ENCODE results near the gene RCBTB2. TPM values are rescaled to one million over a fixed set of nuclear protein-coding genes. Genes with fewer than 3 reads are reported as not detected.
A peak's percentile ranks its signal among the peaks of the same experiment; 100 is the strongest.

Gene RCBTB2
- total RNA-seq, 4 donors from 2014 or later: 29.1 to 49.6 (median 34.9) TPM

DNA sequence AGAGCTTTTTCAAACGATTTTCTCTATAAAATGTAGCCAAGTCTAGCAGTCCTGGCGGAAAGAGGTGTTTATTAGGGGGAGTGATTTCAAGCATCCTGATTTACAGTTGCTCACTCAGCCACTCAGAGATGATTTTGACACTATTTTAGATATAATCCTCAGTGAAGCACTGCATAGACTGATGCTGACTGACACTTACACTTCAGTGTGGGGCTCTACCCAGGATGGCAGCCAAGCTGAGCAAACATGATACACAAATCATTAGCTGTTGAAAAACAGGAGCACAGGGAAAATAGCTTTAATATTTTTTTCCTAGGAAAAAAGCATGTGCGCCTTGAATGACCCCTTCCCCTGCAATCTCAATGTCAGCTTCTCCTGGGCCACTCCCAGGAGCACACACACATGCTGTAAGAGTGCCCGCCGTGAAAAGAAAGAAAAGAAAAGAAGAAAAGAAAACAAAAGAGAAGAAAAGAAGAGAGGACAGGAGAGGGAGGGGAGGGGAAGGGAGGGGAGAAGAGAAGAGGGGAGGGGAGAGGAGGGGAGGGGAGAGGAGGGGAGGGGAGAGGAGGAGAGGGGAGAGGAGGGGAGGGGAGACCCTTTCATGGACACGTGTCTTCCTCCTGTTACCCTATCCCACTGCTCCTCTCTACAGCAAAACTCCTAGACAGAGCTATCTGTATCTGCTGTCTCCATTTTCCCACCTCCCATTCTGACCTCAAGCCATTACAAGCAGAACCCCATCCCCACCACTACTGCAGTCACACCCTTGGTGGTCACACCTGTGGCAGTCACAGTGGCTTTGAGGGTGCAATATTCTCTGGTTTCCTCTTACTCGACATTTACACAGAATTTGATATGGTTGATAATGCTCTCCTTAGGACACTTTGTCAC is 36.4 kb downstream of the RCBTB2 start:
- Histone ChIP-seq H3K27me3 (no peaks in the 10 kb centered on the region), H3K27ac (no peak overlapping the region), H3K4me3 (replicated peaks in 1 of 3) (no peak overlapping the region), H3K36me3 (no peaks in the 10 kb centered on the region), H3K9me3 (no peaks in the 10 kb centered on the region), H3K4me1 (no peaks in the 10 kb centered on the region)
- 82 to 88% methylated on average over 7 of the region's 7 CpGs for WGBS, 2 donors
- intact Hi-C loops (cut with DNase I): no loop called here
- DNase-seq: no peak
- TF ChIP-seq, protein P1, sequence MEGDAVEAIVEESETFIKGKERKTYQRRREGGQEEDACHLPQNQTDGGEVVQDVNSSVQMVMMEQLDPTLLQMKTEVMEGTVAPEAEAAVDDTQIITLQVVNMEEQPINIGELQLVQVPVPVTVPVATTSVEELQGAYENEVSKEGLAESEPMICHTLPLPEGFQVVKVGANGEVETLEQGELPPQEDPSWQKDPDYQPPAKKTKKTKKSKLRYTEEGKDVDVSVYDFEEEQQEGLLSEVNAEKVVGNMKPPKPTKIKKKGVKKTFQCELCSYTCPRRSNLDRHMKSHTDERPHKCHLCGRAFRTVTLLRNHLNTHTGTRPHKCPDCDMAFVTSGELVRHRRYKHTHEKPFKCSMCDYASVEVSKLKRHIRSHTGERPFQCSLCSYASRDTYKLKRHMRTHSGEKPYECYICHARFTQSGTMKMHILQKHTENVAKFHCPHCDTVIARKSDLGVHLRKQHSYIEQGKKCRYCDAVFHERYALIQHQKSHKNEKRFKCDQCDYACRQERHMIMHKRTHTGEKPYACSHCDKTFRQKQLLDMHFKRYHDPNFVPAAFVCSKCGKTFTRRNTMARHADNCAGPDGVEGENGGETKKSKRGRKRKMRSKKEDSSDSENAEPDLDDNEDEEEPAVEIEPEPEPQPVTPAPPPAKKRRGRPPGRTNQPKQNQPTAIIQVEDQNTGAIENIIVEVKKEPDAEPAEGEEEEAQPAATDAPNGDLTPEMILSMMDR (IDR thresholded peaks at IDR 0.05): no peak
- no peak for TF ChIP-seq POLR2A (IDR thresholded peaks at IDR 0.05)

DNA sequence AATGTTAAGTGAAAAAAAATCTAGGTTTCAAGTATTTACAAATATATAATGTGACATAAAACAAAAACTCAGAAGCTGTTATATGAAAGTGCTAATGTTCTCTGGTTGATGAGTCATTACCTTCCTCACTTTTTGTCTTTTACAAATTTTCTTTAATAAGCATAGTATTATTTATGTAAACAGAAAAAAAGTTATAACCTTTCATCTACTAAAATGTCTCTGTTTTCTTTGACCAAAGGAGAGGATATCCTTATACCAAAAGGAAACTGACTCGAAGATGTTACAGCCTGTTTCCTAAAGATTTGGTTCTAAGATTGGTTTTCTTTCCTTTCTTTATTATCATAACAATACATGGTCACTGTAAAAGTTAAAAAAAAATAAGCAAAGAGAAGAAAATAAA is 38.0 kb downstream of the RCBTB2 start:
- 74 to 78% methylated on average over 1 of the region's 1 CpG for WGBS, 2 donors
- no peak overlapping the region for H3K27ac ChIP-seq
- H3K9me3 ChIP-seq: no peaks in the 10 kb centered on the region

GRCh38 chr13:48493851-48494250 is 39.0 kb downstream of the RCBTB2 start:
- no peaks in the 10 kb centered on the region for H3K27me3 ChIP-seq
- 80 to 87% methylated on average over 2 of the region's 2 CpGs for WGBS, 2 donors
- no peaks in the 10 kb centered on the region for H3K4me1 ChIP-seq
- intact Hi-C loops (cut with DNase I): no loop called here
- no peak overlapping the region for H3K27ac ChIP-seq
- TF ChIP-seq, protein P1 (IDR thresholded peaks at IDR 0.05): no peak
- TF ChIP-seq POLR2A (IDR thresholded peaks at IDR 0.05): no peak
- H3K4me3 ChIP-seq (replicated peaks in 1 of 3): no peak overlapping the region
- DNase-seq: no peak
- H3K9me3 ChIP-seq: no peaks in the 10 kb centered on the region
- H3K36me3 ChIP-seq: peaks cover 0 to 5% of the 10 kb centered on the region in 2 donors

More for the DNA sequence above, 38.0 kb downstream of the RCBTB2 start:
- intact Hi-C loops (cut with DNase I): no loop called here
- TF ChIP-seq, protein P1 (IDR thresholded peaks at IDR 0.05): no peak
- TF ChIP-seq POLR2A (IDR thresholded peaks at IDR 0.05): no peak
- no peak overlapping the region for H3K4me3 ChIP-seq (replicated peaks in 1 of 3)
- DNase-seq: no peak
- no peaks in the 10 kb centered on the region for H3K27me3 ChIP-seq
- H3K4me1 ChIP-seq: no peaks in the 10 kb centered on the region
- H3K36me3 ChIP-seq: peaks cover 0 to 1% of the 10 kb centered on the region in 2 donors

- WGBS, 2 donors: 80 to 81% methylated on average over 4 of the region's 4 CpGs
- peak overlapping the region in 1 of 3 donors; percentile 20 for H3K27ac ChIP-seq
- no peak for DNase-seq
- H3K4me3 ChIP-seq (replicated peaks in 1 of 3): no peak overlapping the region
- TF ChIP-seq, protein P1 (IDR thresholded peaks at IDR 0.05): no peak
- no peak for TF ChIP-seq POLR2A (IDR thresholded peaks at IDR 0.05)
- no peaks in the 10 kb centered on the region for H3K4me1 ChIP-seq
- no peaks in the 10 kb centered on the region for H3K9me3 ChIP-seq
- peaks cover 0 to 5% of the 10 kb centered on the region in 2 donors for H3K36me3 ChIP-seq
- intact Hi-C loops (cut with DNase I): no loop called here
- no peaks in the 10 kb centered on the region for H3K27me3 ChIP-seq
These were observed 39.7 kb downstream of the RCBTB2 start for GRCh38 chr13:48493066-48493765.

All from thyroid gland (tissue), 4 donors.